ENCODE data around the gene SLC38A11. TPM values are rescaled to one million over a fixed set of nuclear protein-coding genes. Genes with fewer than 3 reads are reported as not detected.

The SLC38A11 gene
- polyA plus RNA-seq, 3 donors = 0.07 TPM; not detected in 2

DNA sequence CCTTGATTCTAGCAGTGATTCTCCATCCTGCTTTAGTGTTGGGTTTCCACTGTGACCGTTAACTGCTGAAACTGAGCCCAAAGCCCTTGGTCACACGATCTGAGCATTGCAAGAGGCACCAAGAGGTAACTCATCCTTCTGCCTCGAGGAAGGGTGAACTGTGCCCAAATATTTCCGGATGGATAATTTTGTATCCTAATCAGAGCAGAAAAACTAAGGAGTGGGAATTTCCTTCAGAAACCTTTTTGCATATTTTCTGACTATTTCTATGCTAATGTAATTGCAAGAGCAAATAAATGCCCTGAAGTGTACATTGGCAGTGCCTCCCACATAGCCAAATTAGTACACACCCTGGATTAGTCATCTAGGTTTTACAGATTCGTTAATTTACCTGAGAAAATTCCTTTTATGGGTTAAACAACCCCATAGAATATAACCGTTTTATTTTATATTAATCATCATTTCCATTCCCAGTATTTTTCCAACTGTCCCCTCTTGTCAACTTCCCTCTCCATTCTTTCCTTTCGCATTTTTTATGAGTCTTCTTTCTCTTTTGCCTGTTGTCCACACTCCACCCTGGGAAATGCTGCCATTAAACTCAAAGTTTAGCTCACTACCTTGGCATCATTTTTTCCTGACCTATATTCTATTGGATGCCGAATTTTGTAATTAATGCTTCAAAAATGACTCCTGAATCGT, 82.0 kb downstream of the SLC38A11 start:
- no peaks in the 10 kb centered on the region for H3K36me3 ChIP-seq (replicated peaks in 1 of 2; ENCODE audit: control insufficient read depth in 1 of 2, insufficient read depth in 2 of 2, low read length in 2 of 2)
- Mint-ChIP-seq H3K9me3 (peaks cover 0 to 2% (median 0%) of the 10 kb centered on the region in 7 donors), H3K27me3 (ENCODE audit: low read depth in 3 of 3) (peaks cover 0 to 4% (median 0%) of the 10 kb centered on the region in 3 donors), H3K4me1 (peaks cover 6% of the 10 kb centered on the region), H3K27ac (no peak overlapping the region), H3K36me3 (no peaks in the 10 kb centered on the region), H3K4me3 (no peak overlapping the region)
- WGBS (ENCODE audit: insufficient coverage) = 90% methylated on average over 4 of the region's 9 CpGs
- H3K9me3 ChIP-seq (replicated peaks in 1 of 2; ENCODE audit: control insufficient read depth in 1 of 2, insufficient read depth in 1 of 2, low read length in 2 of 2) = no peaks in the 10 kb centered on the region
- H2AFZ ChIP-seq (ENCODE audit: insufficient read depth, low read depth, low read length, poor library complexity, severe bottlenecking) = no peak overlapping the region
- TF ChIP-seq, protein P1, sequence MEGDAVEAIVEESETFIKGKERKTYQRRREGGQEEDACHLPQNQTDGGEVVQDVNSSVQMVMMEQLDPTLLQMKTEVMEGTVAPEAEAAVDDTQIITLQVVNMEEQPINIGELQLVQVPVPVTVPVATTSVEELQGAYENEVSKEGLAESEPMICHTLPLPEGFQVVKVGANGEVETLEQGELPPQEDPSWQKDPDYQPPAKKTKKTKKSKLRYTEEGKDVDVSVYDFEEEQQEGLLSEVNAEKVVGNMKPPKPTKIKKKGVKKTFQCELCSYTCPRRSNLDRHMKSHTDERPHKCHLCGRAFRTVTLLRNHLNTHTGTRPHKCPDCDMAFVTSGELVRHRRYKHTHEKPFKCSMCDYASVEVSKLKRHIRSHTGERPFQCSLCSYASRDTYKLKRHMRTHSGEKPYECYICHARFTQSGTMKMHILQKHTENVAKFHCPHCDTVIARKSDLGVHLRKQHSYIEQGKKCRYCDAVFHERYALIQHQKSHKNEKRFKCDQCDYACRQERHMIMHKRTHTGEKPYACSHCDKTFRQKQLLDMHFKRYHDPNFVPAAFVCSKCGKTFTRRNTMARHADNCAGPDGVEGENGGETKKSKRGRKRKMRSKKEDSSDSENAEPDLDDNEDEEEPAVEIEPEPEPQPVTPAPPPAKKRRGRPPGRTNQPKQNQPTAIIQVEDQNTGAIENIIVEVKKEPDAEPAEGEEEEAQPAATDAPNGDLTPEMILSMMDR (IDR thresholded peaks at IDR 0.05) = no peak
- H3K4me1 ChIP-seq (ENCODE audit: control insufficient read depth in 1 of 2, insufficient read depth in 2 of 2, low read length in 2 of 2) = no peaks in the 10 kb centered on the region
- no peaks in the 10 kb centered on the region for H3K79me2 ChIP-seq (ENCODE audit: insufficient read depth, low read length)
- no peak overlapping the region for H3K27ac ChIP-seq (ENCODE audit: low read depth in 1 of 2, low read length in 2 of 2)
- no peaks in the 10 kb centered on the region for H4K20me1 ChIP-seq (ENCODE audit: insufficient read depth, low read length)
- H3K4me3 ChIP-seq (replicated peaks in 1 of 3; ENCODE audit: low read depth in 2 of 3, low read length in 3 of 3) = no peak overlapping the region
- H3K4me2 ChIP-seq (replicated peaks; ENCODE audit: extremely low read depth, low read length, poor library complexity, severe bottlenecking) = no peak overlapping the region
- intact Hi-C loops (cut with micrococcal nuclease) = no loop called here
- DNase-seq = no peak
- H3K27me3 ChIP-seq (ENCODE audit: control insufficient read depth in 2 of 2, insufficient read depth in 2 of 2, low read length in 2 of 2) = no peaks in the 10 kb centered on the region
- H3K9ac ChIP-seq (ENCODE audit: insufficient read depth, low read length, poor library complexity, severe bottlenecking) = no peak overlapping the region

- H4K20me1 ChIP-seq (ENCODE audit: insufficient read depth, low read length) = no peaks in the 10 kb centered on the region
- H3K36me3 Mint-ChIP-seq = no peaks in the 10 kb centered on the region
- H3K4me1 Mint-ChIP-seq = peaks cover 6% of the 10 kb centered on the region
- H3K27me3 ChIP-seq (ENCODE audit: control insufficient read depth in 2 of 2, insufficient read depth in 2 of 2, low read length in 2 of 2) = no peaks in the 10 kb centered on the region
- H3K9me3 Mint-ChIP-seq = peaks cover 0 to 2% (median 0%) of the 10 kb centered on the region in 7 donors
- no peaks in the 10 kb centered on the region for H3K4me1 ChIP-seq (ENCODE audit: control insufficient read depth in 1 of 2, insufficient read depth in 2 of 2, low read length in 2 of 2)
- no peaks in the 10 kb centered on the region for H3K9me3 ChIP-seq (replicated peaks in 1 of 2; ENCODE audit: control insufficient read depth in 1 of 2, insufficient read depth in 1 of 2, low read length in 2 of 2)
- H3K79me2 ChIP-seq (ENCODE audit: insufficient read depth, low read length) = no peaks in the 10 kb centered on the region
- no peak overlapping the region for H3K4me3 ChIP-seq (replicated peaks in 1 of 3; ENCODE audit: low read depth in 2 of 3, low read length in 3 of 3)
- no peak for DNase-seq
- H3K4me2 ChIP-seq (replicated peaks; ENCODE audit: extremely low read depth, low read length, poor library complexity, severe bottlenecking) = no peak overlapping the region
- no peak overlapping the region for H3K9ac ChIP-seq (ENCODE audit: insufficient read depth, low read length, poor library complexity, severe bottlenecking)
- TF ChIP-seq, protein P1 (IDR thresholded peaks at IDR 0.05) = no peak
- no peak overlapping the region for H3K4me3 Mint-ChIP-seq
- no peak overlapping the region for H3K27ac Mint-ChIP-seq
- H3K27ac ChIP-seq (ENCODE audit: low read depth in 1 of 2, low read length in 2 of 2) = no peak overlapping the region
- peaks cover 0 to 4% (median 0%) of the 10 kb centered on the region in 3 donors for H3K27me3 Mint-ChIP-seq (ENCODE audit: low read depth in 3 of 3)
- intact Hi-C loops (cut with micrococcal nuclease) = no loop called here
- H3K36me3 ChIP-seq (replicated peaks in 1 of 2; ENCODE audit: control insufficient read depth in 1 of 2, insufficient read depth in 2 of 2, low read length in 2 of 2) = no peaks in the 10 kb centered on the region
- H2AFZ ChIP-seq (ENCODE audit: insufficient read depth, low read depth, low read length, poor library complexity, severe bottlenecking) = no peak overlapping the region
- no CpG with 5 or more reads among the region's 2 CpGs for WGBS (ENCODE audit: insufficient coverage)
Measured at GRCh38 chr2:164871404-164871803, 83.9 kb downstream of the SLC38A11 start.
